Hematopoietic multipotent progenitor cell (in vitro differentiated cells): ENCODE results near the gene TBX4. TPM values are rescaled to one million over a fixed set of nuclear protein-coding genes. Genes with fewer than 3 reads are reported as not detected.

Source experiments
- DNase-seq, 3 donors: peaks; one replicate each; pipeline ENCODE4 v3.0.0-alpha.2; 2011 to 2015; ENCODE audit warnings: low read depth in 2 of 3, low spot score in 2 of 3
- total RNA-seq: library from RNA; depleted of rRNA; stranded (reverse); fragments of >200 nt; gene quantifications from one replicate; pipeline ENCODE4 v1.2.3, GENCODE V29; 2012

Gene TBX4
- total RNA-seq, 1 donor, result not detected

GRCh38 chr17:61412860-61413660 is 39.2 kb upstream of the TBX4 start:
- DNase-seq, result no peak

DNA sequence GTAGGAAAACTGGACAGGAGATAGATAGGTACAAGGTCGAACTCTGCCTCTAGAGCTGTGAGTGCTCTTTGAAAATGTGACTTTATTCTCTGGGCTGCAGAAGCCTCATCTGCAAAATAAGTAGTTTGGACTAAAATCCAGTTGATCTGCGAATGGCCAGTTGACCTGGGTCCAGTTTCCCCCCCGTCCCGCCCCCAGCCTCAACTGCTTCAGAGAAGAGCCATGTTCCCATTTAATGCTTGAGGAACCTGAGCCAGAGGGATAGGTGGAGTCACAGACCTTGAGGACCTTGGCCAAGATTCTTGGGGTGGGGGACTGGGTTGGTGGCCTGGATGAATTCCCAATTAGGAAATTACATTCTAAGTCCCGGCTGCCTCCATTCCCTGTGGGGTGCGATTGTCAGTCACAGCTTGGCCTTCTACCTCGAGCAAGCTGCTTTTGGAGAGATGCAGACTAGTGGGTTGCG is 38.5 kb upstream of the TBX4 start:
- DNase-seq, result no peak

GRCh38 chr17:61414141-61414935 is 37.9 kb upstream of the TBX4 start:
- DNase-seq, result no peak

DNA sequence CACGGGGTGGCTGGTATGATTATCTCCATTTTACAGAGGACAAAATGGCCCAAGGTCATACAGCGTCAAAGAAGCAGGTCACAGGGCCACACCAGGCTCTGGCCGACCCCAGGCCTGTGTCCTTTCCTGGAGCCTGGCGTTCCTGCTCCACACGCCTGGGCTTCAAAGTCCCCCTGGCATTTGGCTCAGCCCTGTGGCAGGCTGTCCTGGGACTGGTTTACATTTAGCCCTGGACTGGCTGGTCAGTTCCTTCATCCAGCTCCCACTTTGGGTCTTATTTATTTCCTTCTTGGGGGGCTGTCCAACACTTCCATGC is 37.3 kb upstream of the TBX4 start:
- DNase-seq, result no peak

DNA sequence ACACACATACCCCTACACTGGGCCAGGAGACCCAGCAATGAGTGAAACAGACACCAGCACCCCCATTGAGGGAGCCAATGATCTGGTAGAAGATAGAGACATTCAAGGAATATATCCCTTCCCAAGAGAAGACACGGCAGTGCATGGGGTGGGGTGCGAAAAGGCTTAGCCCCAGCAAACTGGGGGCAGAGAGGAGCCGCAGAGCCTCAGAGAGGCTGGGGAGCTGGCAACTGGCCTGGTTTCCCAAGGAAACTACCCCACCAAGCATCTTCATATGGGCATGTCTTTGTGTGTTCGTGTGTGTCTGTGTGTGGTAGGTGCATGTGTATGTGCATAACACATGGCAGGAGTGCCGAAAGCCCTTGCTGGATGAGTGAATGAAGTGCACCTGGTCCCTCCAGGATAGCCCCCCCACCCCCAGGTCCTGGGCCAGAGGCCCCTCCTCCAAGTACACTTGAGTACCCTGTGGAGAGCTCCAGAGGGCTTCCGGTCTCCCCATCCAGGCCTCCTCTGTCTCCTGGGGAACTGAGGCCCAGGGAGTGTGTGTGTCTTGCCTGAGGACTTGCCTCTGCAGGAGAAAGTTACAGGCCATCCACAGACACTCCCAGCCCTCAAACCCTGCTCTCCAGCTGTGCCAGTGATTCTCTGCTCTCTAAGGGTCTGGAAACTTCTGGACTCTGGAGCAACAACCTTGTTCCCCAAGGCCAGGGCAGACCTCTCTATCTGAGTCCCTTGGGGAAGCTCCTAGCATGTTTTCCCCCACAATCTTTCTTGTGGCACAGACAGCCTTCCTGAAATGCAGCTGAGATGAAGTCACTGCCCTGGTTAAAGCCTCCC is 36.6 kb upstream of the TBX4 start:
- DNase-seq, result no peak

- no peak for DNase-seq
Observed at GRCh38 chr17:61416211-61416539, 36.0 kb upstream of the TBX4 start.

- peak in 2 of 3 donors; percentile 68 to 80 for DNase-seq
Observed at GRCh38 chr17:61416540-61417363, 35.5 kb upstream of the TBX4 start.

GRCh38 chr17:61418449-61418848 is 33.8 kb upstream of the TBX4 start:
- no peak for DNase-seq

DNA sequence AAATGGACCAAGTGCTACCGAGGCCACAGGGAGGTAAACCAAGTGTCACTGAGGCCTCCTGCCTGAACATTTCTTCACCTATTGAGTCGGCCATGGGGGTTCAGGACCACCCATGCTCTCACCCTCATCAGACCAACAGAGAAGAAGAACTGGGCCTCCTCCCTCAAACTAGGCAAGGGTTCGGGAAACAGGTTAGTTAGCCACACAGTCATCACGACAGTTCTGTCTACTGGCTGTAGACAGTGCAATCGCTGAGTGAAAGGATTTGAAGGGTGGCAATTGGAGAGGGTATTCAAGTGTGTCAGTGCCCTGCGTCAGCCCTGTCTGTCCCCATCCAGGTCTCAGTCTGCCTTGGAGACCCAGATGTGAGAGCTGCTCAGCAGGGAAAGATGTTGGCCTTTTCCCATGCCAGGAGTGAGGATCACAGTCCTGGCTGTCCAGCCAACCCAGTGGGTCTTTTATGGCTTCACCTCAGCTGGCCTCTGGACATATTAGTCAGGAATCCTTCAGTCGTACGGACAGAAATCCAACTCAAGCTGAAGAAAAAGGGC is 32.7 kb upstream of the TBX4 start:
- DNase-seq, result no peak

GRCh38 chr17:61420052-61420451 is 32.2 kb upstream of the TBX4 start:
- no peak for DNase-seq

DNA sequence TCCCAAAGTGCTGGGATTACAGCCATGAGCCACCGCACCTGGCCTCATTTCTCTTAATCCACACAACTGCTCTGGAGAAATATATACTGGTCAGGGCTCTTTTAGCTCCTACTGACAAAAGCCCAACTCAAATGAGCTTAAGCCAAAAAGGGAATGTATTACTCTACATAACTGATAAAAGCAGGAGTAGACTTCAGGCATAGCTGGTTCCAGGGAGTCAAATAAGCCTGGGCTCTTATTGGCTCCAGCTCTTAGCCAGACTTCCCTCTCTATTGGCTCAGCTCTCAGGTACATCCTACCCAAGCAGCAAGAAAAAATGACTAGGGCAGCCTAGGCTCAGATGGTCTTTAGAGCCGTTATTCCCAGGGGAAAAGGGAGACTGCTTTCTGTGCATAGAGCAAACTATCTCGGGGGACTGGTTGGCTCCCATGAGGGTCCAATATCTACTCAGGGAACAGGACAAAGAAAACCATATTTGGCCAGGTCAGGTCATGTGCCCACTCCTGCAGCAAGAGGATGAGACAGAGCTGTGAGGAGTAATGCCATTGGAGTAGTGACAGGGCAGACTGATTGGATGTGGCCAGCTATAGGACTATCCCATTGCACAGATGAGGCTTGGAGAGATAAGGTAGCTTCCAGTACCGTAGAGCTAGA is 31.4 kb upstream of the TBX4 start:
- DNase-seq, result no peak

GRCh38 chr17:61421460-61421859 is 30.8 kb upstream of the TBX4 start:
- no peak for DNase-seq

- no peak for DNase-seq
Observed at GRCh38 chr17:61422116-61422799, 30.0 kb upstream of the TBX4 start.

DNA sequence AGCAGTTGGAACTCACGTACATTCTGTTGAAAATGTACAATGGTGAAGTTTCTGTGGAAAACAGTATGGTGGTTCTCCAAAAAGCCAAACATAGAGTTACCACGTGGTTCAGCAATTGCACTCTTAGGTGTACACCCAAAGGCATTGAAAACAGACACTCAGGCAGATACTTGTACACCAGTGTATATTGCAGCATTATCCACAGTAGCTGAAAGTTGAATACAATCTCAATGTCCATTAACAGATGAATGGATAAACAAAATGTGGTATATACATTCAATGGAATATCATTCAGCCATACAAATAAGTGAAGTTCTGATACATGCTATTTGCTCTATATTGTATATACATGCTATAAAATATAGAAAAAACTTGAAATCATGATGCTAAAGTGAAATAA is 29.4 kb upstream of the TBX4 start:
- DNase-seq, result no peak

GRCh38 chr17:61423967-61424649 is 28.1 kb upstream of the TBX4 start:
- no peak for DNase-seq

- no peak for DNase-seq
Observed at GRCh38 chr17:61425682-61426481, 26.3 kb upstream of the TBX4 start.

- no peak for DNase-seq
Observed at GRCh38 chr17:61426482-61427304, 25.5 kb upstream of the TBX4 start.
